AG09319 (cell line): ENCODE data around the gene C1orf174.
A peak's percentile ranks its signal among the peaks of the same experiment; 100 is the strongest.

Experiments used
- DNase-seq: peaks from one replicate; pipeline ENCODE4 v3.0.0-alpha.2; 2010; ENCODE audit warnings: low read depth; ENCODE audit errors: extremely low read depth
- CTCF ChIP-seq: IDR thresholded peaks from 2 replicates; pipeline ENCODE4 v1.5.1; 2011; ENCODE audit warnings: low read depth, mild to moderate bottlenecking, inconsistent platforms, low read length, moderate library complexity

Gene C1orf174

GRCh38 chr1:3900150-3900968 lies at the start of gene C1orf174:
Gene C1orf174, minus strand, starts transcription at chr1:3900272. Its CDS starts 86 bp downstream, at chr1:3900186.
- no peak for TF ChIP-seq CTCF
- DNase-seq = peak; percentile 98

DNA sequence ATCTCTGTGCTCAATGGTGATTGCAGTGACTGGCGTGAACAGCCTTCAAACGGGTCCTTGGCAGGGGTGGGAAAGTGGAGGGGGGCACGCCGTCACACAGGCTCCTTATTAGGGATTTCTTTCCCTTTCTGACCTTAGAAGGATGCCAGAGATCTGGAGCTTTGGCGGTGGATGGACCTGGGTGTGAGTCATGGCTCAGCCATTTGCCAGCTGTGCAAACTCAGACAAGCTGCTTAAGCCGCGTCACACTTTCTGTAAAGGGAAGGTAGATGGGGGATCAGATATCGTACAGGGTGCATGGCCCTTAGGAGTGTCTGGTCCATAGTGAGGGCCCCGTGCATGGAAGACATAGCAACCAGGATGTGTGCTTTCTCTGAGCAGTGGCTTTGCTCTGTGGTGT lies 48.3 kb upstream of the C1orf174 start:
- DNase-seq = no peak
- no peak for TF ChIP-seq CTCF

DNA sequence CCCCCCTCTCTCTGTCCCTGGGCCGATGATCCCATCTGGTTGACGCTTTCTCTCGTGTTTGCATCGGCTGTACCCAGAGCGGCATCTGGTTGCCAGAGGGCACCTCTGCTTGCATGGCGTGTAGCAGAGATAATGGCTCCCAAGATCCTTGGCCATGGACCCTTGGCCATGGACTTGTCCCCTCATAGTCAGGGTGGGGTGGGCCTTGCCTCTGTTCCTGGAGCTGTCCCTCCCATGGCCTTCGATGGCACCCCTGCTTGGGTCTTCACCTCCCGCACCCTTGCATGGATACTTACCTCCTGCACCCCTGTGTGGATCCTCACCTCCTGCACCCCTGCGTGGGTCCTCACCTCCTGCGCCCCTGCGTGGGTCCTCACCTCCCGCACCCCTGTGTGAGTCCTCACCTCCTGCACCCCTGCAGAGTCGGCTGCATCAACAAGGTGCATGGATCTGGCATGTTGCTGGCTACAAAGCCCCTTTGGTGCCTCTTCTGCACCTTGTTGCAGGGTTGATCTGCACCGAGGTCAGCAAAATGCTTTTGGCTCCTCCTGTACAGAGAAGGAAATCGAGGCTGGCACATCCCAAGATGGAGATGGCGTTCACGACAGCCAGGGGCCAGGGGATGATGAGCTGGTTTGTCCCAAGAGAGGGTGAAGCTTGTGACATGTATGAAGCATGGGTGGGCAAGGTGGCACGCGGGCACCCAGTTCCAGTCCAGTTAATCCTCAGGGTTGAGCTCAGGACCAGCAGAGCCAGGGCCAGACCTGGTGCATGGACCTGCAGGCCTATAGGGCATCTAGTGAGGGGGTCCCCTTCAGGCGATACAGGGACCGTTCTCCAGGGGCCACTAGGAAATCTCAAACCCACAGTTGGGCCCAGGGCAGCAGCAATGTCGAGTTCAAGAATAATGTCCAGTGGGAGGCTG lies 46.1 kb upstream of the C1orf174 start:
- TF ChIP-seq CTCF = no peak
- no peak for DNase-seq

DNA sequence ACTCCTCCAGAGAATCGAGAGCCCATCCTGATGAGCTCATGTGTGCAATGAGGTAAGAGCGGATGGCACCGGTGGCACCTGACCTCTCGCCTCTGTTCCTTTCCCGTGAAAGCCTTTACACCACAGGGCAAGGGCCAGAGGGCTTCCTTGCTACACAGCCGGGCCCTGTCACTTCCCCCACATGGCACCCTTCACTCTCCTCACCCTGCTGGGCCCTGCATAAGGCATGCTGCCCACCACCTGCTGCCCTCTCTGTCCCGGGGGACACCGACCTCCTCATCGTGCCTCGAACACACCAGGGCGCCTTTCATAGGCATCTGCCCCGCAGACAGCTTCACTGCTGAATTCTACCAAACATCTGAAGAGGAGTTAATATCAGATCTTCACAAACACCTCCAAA lies 45.1 kb upstream of the C1orf174 start:
- TF ChIP-seq CTCF = no peak
- no peak for DNase-seq

- DNase-seq = no peak
- no peak for TF ChIP-seq CTCF
These were observed 44.6 kb upstream of the C1orf174 start for GRCh38 chr1:3944578-3945125.

- no peak for DNase-seq
- TF ChIP-seq CTCF = no peak
These were observed 43.9 kb upstream of the C1orf174 start for GRCh38 chr1:3943806-3944577.
